GM19043 (cell line): ENCODE results near the gene PKNOX2.

Experiments used
- ATAC-seq: cut with Tn5 transposase; IDR thresholded peaks from one replicate; pipeline ENCODE4 v1.9.1; 2021; ENCODE audit warnings: low read depth; ENCODE audit not compliant: unreplicated experiment

Gene PKNOX2

GRCh38 chr11:125164422-125165110, at the start of gene PKNOX2:
TSS of gene PKNOX2 (plus strand) at chr11:125164751. CDS start at chr11:125351306, 186,555 bp downstream.
- ATAC-seq: no peak

- no peak for ATAC-seq
Observed at GRCh38 chr11:125117429-125117828, 47.1 kb upstream of the PKNOX2 start.

- no peak for ATAC-seq
Observed at GRCh38 chr11:125123194-125123946, 41.2 kb upstream of the PKNOX2 start.

GRCh38 chr11:125123947-125124617, 40.5 kb upstream of the PKNOX2 start:
- no peak for ATAC-seq

GRCh38 chr11:125124618-125124992, 39.9 kb upstream of the PKNOX2 start:
- ATAC-seq: no peak

- ATAC-seq: no peak
Observed at GRCh38 chr11:125128450-125128849, 36.1 kb upstream of the PKNOX2 start.

- ATAC-seq: no peak
Observed at GRCh38 chr11:125129316-125129993, 35.1 kb upstream of the PKNOX2 start.

- ATAC-seq: no peak
Observed at GRCh38 chr11:125132071-125132470, 32.5 kb upstream of the PKNOX2 start.

GRCh38 chr11:125132596-125132995, 32.0 kb upstream of the PKNOX2 start:
- ATAC-seq: no peak

GRCh38 chr11:125136001-125136400, 28.6 kb upstream of the PKNOX2 start:
- no peak for ATAC-seq

GRCh38 chr11:125138966-125139365, 25.6 kb upstream of the PKNOX2 start:
- ATAC-seq: no peak

- ATAC-seq: no peak
Observed at GRCh38 chr11:125139778-125140177, 24.8 kb upstream of the PKNOX2 start.

- ATAC-seq: no peak
Observed at GRCh38 chr11:125140233-125140632, 24.3 kb upstream of the PKNOX2 start.

- ATAC-seq: no peak
Observed at GRCh38 chr11:125141178-125141577, 23.4 kb upstream of the PKNOX2 start.

GRCh38 chr11:125141686-125142535, 22.6 kb upstream of the PKNOX2 start:
- peak; percentile 70 for ATAC-seq

- ATAC-seq: no peak
Observed at GRCh38 chr11:125146232-125146631, 18.3 kb upstream of the PKNOX2 start.

- ATAC-seq: no peak
Observed at GRCh38 chr11:125147280-125147679, 17.3 kb upstream of the PKNOX2 start.

GRCh38 chr11:125148011-125148410, 16.5 kb upstream of the PKNOX2 start:
- no peak for ATAC-seq

- no peak for ATAC-seq
Observed at GRCh38 chr11:125148743-125149142, 15.8 kb upstream of the PKNOX2 start.

GRCh38 chr11:125153837-125154236, 10.7 kb upstream of the PKNOX2 start:
- no peak for ATAC-seq
